Measurements from ENCODE around the gene EHD1. TPM values are rescaled to one million over a fixed set of nuclear protein-coding genes. Genes with fewer than 3 reads are reported as not detected.

The EHD1 gene
- total and polyA plus RNA-seq, 9 of the 15 experiments (the other 6 are each of a cell fraction or from before 2014, with no cell fraction given): 0.46 to 65.0 (median 16.4) TPM

DNA sequence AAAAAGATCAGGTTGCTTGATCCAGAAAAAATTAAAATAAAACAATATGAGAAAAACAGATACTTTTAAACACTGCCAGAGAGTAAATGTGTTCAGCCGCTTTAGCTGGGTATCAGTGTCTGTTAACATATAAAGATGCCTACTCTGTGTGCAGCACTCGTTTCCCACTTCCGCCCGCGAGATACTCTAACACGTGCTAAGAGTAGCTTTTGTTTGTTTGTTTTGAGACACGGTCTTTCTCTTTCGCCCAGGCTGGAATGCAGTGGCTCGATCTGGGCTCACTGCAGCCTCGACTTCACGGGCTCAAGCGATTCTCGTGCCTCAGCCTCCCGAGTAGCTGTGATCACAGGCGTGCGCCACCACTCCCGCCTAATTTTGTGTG, 67.5 kb downstream of the EHD1 start (continued):
- TF ChIP-seq HMG20A (CRISPR knock-in tag; conservative IDR thresholded peaks at IDR 0.05) (no peak), EP300 (IDR thresholded peaks at IDR 0.05; ENCODE audit: low read length) (no peak), KDM4B (IDR thresholded peaks at IDR 0.05; ENCODE audit: borderline replicate concordance in 2 of 2, low read depth in 1 of 2) (no peak), MCM7 (IDR thresholded peaks at IDR 0.05) (no peak), MTA1 (IDR thresholded peaks at IDR 0.05; ENCODE audit: borderline replicate concordance) (no peak), BRF1 (IDR thresholded peaks at IDR 0.05; ENCODE audit: borderline replicate concordance, extremely low read depth, insufficient read length) (no peak), RAD51 (IDR thresholded peaks at IDR 0.05; ENCODE audit: borderline replicate concordance, low read depth) (no peak), CCNT2 (IDR thresholded peaks at IDR 0.05; ENCODE audit: borderline replicate concordance, extremely low read depth, insufficient read length, low read depth, low read length) (no peak)

DNA sequence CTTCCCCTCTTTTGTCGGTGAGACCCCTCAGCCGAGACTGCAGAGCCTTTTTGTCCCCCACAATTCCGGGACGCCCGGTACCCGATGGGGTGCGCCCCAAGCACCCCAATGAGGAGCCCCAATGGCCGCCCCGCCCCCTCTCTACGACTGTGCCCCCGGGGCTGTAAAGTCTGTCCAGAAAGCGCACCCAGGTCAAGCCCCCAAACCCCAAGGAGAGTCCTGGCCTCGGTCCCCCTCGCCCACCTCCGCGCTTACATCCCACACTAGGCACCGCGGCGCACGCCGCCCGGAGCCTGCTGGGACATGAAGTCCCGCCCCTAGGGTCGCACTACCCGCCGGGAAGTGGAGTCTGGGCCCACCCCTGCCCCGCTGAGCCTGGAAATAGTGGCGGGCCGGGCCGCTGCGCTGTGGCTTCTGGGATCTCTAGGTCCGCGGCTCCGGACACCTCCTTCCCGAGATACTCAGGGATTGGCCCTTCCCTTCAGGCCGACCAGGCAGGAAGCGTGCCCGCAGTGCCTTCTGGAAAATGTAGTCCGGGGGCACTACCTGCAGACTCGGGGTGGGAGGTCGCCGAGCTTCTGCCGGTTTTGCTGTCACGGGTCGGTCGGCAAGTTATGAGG, 68.0 kb downstream of the EHD1 start, which contains the start of gene MEN1:
Gene MEN1, minus strand, starts transcription at position 281 of the 620 bp plus-strand sequence. CDS start 442 bp downstream, outside the sequence.
- Histone ChIP-seq H3K4me3 (peak within 1 kb of the TSS; percentile 90), H3K79me2 (ENCODE audit: control insufficient read depth, insufficient read depth, low read length) (peaks cover 15% of the 10 kb centered on the region), H3K9ac (ENCODE audit: insufficient read depth in 1 of 2, low read depth in 2 of 2, low read length in 2 of 2) (peak within 1 kb of the TSS; percentile 62 to 94), H3K4me2 (ENCODE audit: insufficient read depth, low read length) (peak within 1 kb of the TSS; percentile 79), H4K20me1 (replicated peaks; ENCODE audit: control insufficient read depth, insufficient read depth, low read length) (no peaks in the 10 kb centered on the region), H3K27me3 (ENCODE audit: control insufficient read depth in 2 of 2, insufficient read depth in 2 of 2, low read length in 2 of 2) (no peaks in the 10 kb centered on the region), H3K27ac (ENCODE audit: extremely low read depth, low read depth, low read length) (peak within 1 kb of the TSS; percentile 43; the same call in 2 of the 3 replicates), H3K4me1 (replicated peaks in 1 of 2; ENCODE audit: control insufficient read depth in 2 of 2, insufficient read depth in 2 of 2, low read length in 2 of 2) (peaks cover 5 to 24% of the 10 kb centered on the region in 2 experiments), H3K9me3 (replicated peaks; ENCODE audit: control insufficient read depth, insufficient read depth, low read depth, low read length) (no peaks in the 10 kb centered on the region), H3K36me3 (ENCODE audit: control insufficient read depth, insufficient read depth, low read length) (peaks cover 39% of the 10 kb centered on the region; the same call in 2 of the 3 replicates), H3K9me1 (ENCODE audit: control insufficient read depth, insufficient read depth, low read length) (no peaks in the 10 kb centered on the region), H2AFZ (ENCODE audit: low read depth, low read length) (peak within 1 kb of the TSS; percentile 97)
- WGBS (ENCODE audit: insufficient coverage, low coverage, missing lambda C conversion rate): 0% methylated on average over 43 of the region's 46 CpGs
- DNase-seq (ENCODE audit: extremely low read depth in 1 of 4, low spot score in 3 of 4) (peak; percentile 90 to 97 (median 94)), FAIRE-seq (peak; percentile 96), ATAC-seq (peak; percentile 100)
- POLR2A ChIA-PET: interaction anchor here (0.6 to 1.8 kb wide), 5 partner anchors 16 to 306 kb away, joined by 3 to 6 read pairs (median 3); partner anchors contain the start of gene SF1
- no TSS peak for BruUV-seq (replicated peaks)
- intact Hi-C loops (cut with micrococcal nuclease) (no loop called here), in situ Hi-C loops (cut with MboI) (no loop called here)
- CTCF ChIA-PET (ENCODE audit: low intra/inter-chr PET ratio): interaction anchor here (0.6 kb wide), 1 partner anchor 32 kb away, joined by 3 read pairs; no protein-coding TSS in a partner anchor
- TF ChIP-seq, protein P1, sequence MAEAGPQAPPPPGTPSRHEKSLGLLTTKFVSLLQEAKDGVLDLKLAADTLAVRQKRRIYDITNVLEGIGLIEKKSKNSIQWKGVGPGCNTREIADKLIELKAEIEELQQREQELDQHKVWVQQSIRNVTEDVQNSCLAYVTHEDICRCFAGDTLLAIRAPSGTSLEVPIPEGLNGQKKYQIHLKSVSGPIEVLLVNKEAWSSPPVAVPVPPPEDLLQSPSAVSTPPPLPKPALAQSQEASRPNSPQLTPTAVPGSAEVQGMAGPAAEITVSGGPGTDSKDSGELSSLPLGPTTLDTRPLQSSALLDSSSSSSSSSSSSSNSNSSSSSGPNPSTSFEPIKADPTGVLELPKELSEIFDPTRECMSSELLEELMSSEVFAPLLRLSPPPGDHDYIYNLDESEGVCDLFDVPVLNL (CRISPR knock-in tag; IDR thresholded peaks at IDR 0.05; ENCODE audit: low read depth): no peak
- TF ChIP-seq BCOR (IDR thresholded peaks at IDR 0.05): no peak
- TF ChIP-seq, protein P2, sequence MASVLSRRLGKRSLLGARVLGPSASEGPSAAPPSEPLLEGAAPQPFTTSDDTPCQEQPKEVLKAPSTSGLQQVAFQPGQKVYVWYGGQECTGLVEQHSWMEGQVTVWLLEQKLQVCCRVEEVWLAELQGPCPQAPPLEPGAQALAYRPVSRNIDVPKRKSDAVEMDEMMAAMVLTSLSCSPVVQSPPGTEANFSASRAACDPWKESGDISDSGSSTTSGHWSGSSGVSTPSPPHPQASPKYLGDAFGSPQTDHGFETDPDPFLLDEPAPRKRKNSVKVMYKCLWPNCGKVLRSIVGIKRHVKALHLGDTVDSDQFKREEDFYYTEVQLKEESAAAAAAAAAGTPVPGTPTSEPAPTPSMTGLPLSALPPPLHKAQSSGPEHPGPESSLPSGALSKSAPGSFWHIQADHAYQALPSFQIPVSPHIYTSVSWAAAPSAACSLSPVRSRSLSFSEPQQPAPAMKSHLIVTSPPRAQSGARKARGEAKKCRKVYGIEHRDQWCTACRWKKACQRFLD (CRISPR knock-in tag; IDR thresholded peaks at IDR 0.05): no peak
- no peak for TF ChIP-seq ZNF830 (CRISPR knock-in tag; IDR thresholded peaks at IDR 0.05)
- peak; percentile 65 for TF ChIP-seq JUND (IDR thresholded peaks at IDR 0.05; ENCODE audit: borderline replicate concordance, low read depth, low read length)
- no peak; the same call in 2 of the 3 replicates for TF ChIP-seq JUND (tag; IDR thresholded peaks at IDR 0.05; ENCODE audit: borderline replicate concordance, low read depth, low read length)
- TF ChIP-seq, protein P3, sequence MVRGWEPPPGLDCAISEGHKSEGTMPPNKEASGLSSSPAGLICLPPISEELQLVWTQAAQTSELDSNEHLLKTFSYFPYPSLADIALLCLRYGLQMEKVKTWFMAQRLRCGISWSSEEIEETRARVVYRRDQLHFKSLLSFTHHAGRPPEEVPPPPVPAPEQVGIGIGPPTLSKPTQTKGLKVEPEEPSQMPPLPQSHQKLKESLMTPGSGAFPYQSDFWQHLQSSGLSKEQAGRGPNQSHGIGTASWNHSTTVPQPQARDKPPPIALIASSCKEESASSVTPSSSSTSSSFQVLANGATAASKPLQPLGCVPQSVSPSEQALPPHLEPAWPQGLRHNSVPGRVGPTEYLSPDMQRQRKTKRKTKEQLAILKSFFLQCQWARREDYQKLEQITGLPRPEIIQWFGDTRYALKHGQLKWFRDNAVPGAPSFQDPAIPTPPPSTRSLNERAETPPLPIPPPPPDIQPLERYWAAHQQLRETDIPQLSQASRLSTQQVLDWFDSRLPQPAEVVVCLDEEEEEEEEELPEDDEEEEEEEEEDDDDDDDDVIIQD (CRISPR knock-in tag; IDR thresholded peaks at IDR 0.05): no peak

Data from K562 (cell line).